Effector memory CD4-positive, alpha-beta T cell (primary cell): ENCODE results near the gene DENND2C.
"Not testable (repeated sequence)": the region's sequence is repeated elsewhere in the genome, so short reads cannot be mapped to it uniquely, and the experiment has no call there.

Experiments used
- DNase-seq, 3 donors: peaks; one replicate each; pipeline ENCODE4 v3.0.0-alpha.2; 2020
- H3K27ac ChIP-seq: 2 replicates; pipeline ENCODE4 v1.7.0; 2013; ENCODE audit warnings: mild to moderate bottlenecking, low read length, moderate library complexity; ENCODE audit not compliant: insufficient read depth, poor library complexity, severe bottlenecking
- H3K27me3 ChIP-seq: replicated peaks from 2 replicates; pipeline ENCODE4 v1.7.0; 2013; ENCODE audit warnings: mild to moderate bottlenecking, low read length; ENCODE audit not compliant: insufficient read depth, control insufficient read depth, poor library complexity, severe bottlenecking
- H3K36me3 ChIP-seq: 2 replicates; pipeline ENCODE4 v1.7.0; 2013; ENCODE audit warnings: mild to moderate bottlenecking, low read length, moderate library complexity; ENCODE audit not compliant: control insufficient read depth, insufficient read depth
- H3K4me1 ChIP-seq: 2 replicates; pipeline ENCODE4 v1.7.0; 2013; ENCODE audit warnings: low read length, mild to moderate bottlenecking; ENCODE audit not compliant: control insufficient read depth, insufficient read depth, poor library complexity, severe bottlenecking
- H3K4me3 ChIP-seq: 2 replicates; pipeline ENCODE4 v1.7.0; 2013; ENCODE audit warnings: low read length, low read depth, mild to moderate bottlenecking; ENCODE audit not compliant: insufficient read depth, poor library complexity, severe bottlenecking
- H3K9me3 ChIP-seq: 2 replicates; pipeline ENCODE4 v1.7.0; 2013; ENCODE audit warnings: mild to moderate bottlenecking, low read length, moderate library complexity; ENCODE audit not compliant: control insufficient read depth

The DENND2C gene

DNA sequence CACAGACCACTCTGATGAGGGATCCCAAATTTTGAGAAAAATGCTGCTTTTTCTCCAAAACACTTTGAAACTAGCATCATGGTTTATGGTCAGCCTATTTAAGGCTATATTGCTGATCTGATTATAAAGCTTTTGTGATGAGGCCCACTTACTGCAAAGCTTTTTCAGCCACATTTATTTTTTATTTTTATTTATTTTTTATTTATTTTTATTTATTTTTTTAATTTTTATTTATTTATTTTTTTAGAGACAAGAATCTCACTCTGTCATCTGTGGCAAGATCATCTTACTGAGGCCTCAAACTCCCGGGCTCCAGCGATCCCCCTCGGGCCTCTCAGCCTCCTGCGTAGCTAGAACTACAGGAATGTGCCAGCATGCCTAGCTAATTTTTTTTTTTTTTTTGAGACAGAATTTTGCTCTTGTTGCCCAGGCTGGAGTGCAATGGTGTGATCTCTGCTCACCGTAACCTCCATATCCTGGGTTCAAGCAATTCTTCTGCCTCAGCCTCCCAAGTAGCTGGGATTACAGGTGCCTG, 83.3 kb downstream of the DENND2C start:
- Histone ChIP-seq H3K4me1 (peaks cover 5% of the 10 kb centered on the region), H3K9me3 (no peaks in the 10 kb centered on the region), H3K4me3 (no peak overlapping the region), H3K36me3 (no peaks in the 10 kb centered on the region), H3K27me3 (no peaks in the 10 kb centered on the region), H3K27ac (no peak overlapping the region)
- no peak for DNase-seq

- H3K9me3 ChIP-seq = no peaks in the 10 kb centered on the region
- no peak overlapping the region for H3K27ac ChIP-seq
- no peak overlapping the region for H3K4me3 ChIP-seq
- peaks cover 6% of the 10 kb centered on the region for H3K4me1 ChIP-seq
- H3K36me3 ChIP-seq = no peaks in the 10 kb centered on the region
- no peak for DNase-seq
- no peaks in the 10 kb centered on the region for H3K27me3 ChIP-seq
Observed at GRCh38 chr1:114585231-114585630, 84.6 kb downstream of the DENND2C start.

GRCh38 chr1:114581335-114582287, 88.2 kb downstream of the DENND2C start, which contains the start of gene BCAS2:
Gene BCAS2, minus strand, starts transcription at chr1:114581615. Its CDS starts 24 bp downstream, at chr1:114581591.
- Histone ChIP-seq H3K27ac (peak within 1 kb of the TSS; percentile 88), H3K4me3 (peak within 1 kb of the TSS; percentile 81), H3K36me3 (peaks cover 12% of the 10 kb centered on the region), H3K27me3 (no peaks in the 10 kb centered on the region), H3K9me3 (no peaks in the 10 kb centered on the region), H3K4me1 (peaks cover 10% of the 10 kb centered on the region)
- DNase-seq = peak; percentile 89 to 95 (median 93)

DNA sequence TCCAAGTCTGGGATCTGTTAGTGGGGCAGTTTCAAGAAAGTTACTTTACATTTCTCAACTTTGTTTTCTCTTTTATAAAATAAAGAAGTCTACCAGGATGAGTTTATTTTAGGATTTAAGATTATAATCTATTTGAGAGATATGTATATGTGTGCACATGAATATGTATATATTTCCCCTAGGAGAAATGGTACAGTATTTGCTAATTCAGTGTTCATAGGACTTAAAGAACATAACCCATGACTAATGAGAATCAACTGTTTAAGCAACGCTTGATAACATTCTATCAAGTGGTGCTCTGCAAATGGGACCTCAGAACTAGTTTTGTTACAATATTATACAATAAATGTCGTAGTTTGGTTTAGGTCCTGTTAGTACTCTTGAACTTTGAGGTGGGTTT, 95.5 kb downstream of the DENND2C start:
- peaks cover 79% of the 10 kb centered on the region for H3K36me3 ChIP-seq

GRCh38 chr1:114564141-114564540, 105.7 kb downstream of the DENND2C start:
- DNase-seq = no peak
- peaks cover 36% of the 10 kb centered on the region for H3K36me3 ChIP-seq
- no peak overlapping the region for H3K27ac ChIP-seq
- no peak overlapping the region for H3K4me3 ChIP-seq
- H3K4me1 ChIP-seq = no peaks in the 10 kb centered on the region
- H3K9me3 ChIP-seq = no peaks in the 10 kb centered on the region
- H3K27me3 ChIP-seq = no peaks in the 10 kb centered on the region

More for the DNA sequence above, 95.5 kb downstream of the DENND2C start:
- no peak for DNase-seq
- no peaks in the 10 kb centered on the region for H3K9me3 ChIP-seq
- no peak overlapping the region for H3K27ac ChIP-seq
- no peak overlapping the region for H3K4me3 ChIP-seq
- H3K27me3 ChIP-seq = no peaks in the 10 kb centered on the region
- no peaks in the 10 kb centered on the region for H3K4me1 ChIP-seq

DNA sequence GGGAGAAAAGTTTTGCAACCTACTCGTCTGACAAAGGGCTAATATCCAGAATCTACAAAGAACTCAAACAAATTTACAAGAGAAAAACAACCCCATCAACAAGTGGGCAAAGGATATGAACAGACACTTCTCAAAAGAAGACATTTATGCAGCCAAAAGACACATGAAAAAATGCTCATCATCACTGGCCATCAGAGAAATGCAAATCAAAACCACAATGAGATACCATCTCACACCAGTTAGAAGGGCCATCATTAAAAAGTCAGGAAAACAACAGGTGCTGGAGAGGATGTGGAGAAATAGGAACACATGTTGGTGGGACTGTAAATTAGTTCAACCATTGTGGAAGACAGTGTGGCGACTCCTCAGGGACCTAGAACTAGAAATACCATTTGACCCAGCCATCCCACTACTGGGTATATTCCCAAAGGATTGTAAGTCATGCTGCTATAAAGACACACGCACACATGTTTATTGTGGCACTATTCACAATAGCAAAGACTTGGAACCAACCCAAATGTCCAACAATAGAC, 106.8 kb downstream of the DENND2C start:
- not testable (repeated sequence) for H3K4me3 ChIP-seq, H3K27me3 ChIP-seq, H3K9me3 ChIP-seq, H3K27ac ChIP-seq, H3K4me1 ChIP-seq, DNase-seq
- H3K36me3 ChIP-seq = peaks cover 25% of the 10 kb centered on the region

DNA sequence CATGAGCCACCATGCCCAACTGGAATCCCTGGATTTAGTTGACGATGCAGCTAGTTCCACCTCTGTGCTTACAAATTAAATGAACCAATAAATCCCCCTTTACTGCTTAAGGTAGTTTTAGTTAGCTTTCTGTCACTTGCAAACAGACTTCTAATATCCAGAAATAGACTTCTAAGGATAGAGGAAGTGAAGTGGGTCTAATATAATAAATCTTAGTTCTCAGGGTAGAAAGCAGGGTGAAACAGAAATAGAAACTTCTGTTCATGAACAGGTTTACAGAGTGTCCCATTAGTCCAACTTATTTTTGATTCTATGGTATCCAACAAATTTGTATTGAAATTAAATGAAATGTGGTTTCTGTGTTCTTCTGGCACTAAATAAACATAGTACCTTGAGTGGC, 108.5 kb downstream of the DENND2C start:
- H3K4me3 ChIP-seq = no peak overlapping the region
- H3K27ac ChIP-seq = no peak overlapping the region
- H3K9me3 ChIP-seq = no peaks in the 10 kb centered on the region
- no peaks in the 10 kb centered on the region for H3K4me1 ChIP-seq
- H3K27me3 ChIP-seq = no peaks in the 10 kb centered on the region
- H3K36me3 ChIP-seq = peaks cover 10% of the 10 kb centered on the region
- no peak for DNase-seq

DNA sequence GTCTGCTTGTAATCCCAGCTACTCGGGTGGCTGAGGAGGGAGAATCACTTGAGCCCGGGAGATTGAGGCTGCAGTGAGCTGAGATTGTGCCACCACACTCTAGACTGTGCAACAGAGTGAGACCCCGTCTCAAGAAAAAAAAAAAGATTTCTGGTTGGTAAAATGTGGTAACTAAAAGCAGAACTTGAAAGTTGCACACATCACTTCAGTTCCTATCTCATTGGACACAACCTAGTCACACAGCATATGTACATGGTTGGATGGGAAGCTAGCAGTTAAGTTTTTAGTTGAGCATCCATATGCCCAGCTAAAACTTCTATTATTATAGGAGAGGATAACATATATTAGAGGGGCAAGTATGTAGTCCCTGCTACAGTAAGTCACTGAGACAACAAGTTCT, 110.5 kb downstream of the DENND2C start:
- no peaks in the 10 kb centered on the region for H3K9me3 ChIP-seq
- no peaks in the 10 kb centered on the region for H3K4me1 ChIP-seq
- H3K36me3 ChIP-seq = no peaks in the 10 kb centered on the region
- DNase-seq = no peak
- no peaks in the 10 kb centered on the region for H3K27me3 ChIP-seq
- H3K27ac ChIP-seq = no peak overlapping the region
- no peak overlapping the region for H3K4me3 ChIP-seq

- DNase-seq = no peak
- no peaks in the 10 kb centered on the region for H3K27me3 ChIP-seq
- H3K4me1 ChIP-seq = no peaks in the 10 kb centered on the region
- H3K9me3 ChIP-seq = no peaks in the 10 kb centered on the region
- no peak overlapping the region for H3K4me3 ChIP-seq
- no peaks in the 10 kb centered on the region for H3K36me3 ChIP-seq
- no peak overlapping the region for H3K27ac ChIP-seq
Observed at GRCh38 chr1:114558544-114558943, 111.3 kb downstream of the DENND2C start.

- no peaks in the 10 kb centered on the region for H3K9me3 ChIP-seq
- no peaks in the 10 kb centered on the region for H3K27me3 ChIP-seq
- H3K36me3 ChIP-seq = no peaks in the 10 kb centered on the region
- DNase-seq = no peak
- H3K4me3 ChIP-seq = no peak overlapping the region
- H3K4me1 ChIP-seq = no peaks in the 10 kb centered on the region
- no peak overlapping the region for H3K27ac ChIP-seq
Observed at GRCh38 chr1:114554577-114554976, 115.3 kb downstream of the DENND2C start.
